Tibial nerve (tissue), 3 donors: ENCODE data around the gene TCF4.

Source experiments
- POLR2A ChIP-seq, 2 donors: fragments of 450-650 bp; IDR thresholded peaks; one replicate each; pipeline ENCODE4 v1.6.1; 2017; ENCODE audit warnings: antibody characterized with exemption in 2 of 2, mild to moderate bottlenecking in 2 of 2, moderate library complexity in 2 of 2
- TF ChIP-seq, protein P1 (sequence below), 5 experiments: fragments of 200-600 bp in 3 of 5; fragments of 450-650 bp in 2 of 5; sonication (generic) in 3 of 5; IDR thresholded peaks; one replicate each; pipeline ENCODE4 v1.5.1; 2016 to 2019; ENCODE audit warnings: antibody characterized with exemption in 5 of 5, mild to moderate bottlenecking in 3 of 5, moderate library complexity in 2 of 5

DNA sequence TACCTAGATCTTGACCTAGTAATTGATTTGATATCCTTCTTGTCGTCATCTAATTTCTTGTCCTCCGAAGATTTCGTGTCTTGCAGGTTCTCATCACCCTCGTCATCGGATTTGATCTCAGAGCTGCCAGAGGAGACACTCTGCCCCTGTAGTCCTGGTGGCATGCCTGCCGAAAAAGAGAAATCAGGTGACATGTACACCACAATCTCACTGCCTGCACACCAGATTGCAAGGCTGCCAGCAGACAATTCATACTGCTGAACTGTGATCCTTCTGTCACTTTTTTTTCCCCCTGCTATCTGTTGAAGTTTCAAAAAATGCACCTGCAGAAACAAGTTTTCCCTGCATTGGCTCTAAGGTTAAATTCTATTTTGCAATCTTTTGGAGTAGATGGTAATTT lies 355.5 kb downstream of the TCF4 start:
- TF ChIP-seq, protein P1, sequence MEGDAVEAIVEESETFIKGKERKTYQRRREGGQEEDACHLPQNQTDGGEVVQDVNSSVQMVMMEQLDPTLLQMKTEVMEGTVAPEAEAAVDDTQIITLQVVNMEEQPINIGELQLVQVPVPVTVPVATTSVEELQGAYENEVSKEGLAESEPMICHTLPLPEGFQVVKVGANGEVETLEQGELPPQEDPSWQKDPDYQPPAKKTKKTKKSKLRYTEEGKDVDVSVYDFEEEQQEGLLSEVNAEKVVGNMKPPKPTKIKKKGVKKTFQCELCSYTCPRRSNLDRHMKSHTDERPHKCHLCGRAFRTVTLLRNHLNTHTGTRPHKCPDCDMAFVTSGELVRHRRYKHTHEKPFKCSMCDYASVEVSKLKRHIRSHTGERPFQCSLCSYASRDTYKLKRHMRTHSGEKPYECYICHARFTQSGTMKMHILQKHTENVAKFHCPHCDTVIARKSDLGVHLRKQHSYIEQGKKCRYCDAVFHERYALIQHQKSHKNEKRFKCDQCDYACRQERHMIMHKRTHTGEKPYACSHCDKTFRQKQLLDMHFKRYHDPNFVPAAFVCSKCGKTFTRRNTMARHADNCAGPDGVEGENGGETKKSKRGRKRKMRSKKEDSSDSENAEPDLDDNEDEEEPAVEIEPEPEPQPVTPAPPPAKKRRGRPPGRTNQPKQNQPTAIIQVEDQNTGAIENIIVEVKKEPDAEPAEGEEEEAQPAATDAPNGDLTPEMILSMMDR (IDR thresholded peaks at IDR 0.05): no peak
- TF ChIP-seq POLR2A (IDR thresholded peaks at IDR 0.05): no peak
